Neural cell (in vitro differentiated cells): Measurements from ENCODE around the gene DRAM1. TPM values are rescaled to one million over a fixed set of nuclear protein-coding genes. Genes with fewer than 3 reads are reported as not detected.

Experiments used
- H2AFZ ChIP-seq: fragments of 200-600, 300-800 bp; sonication (generic), shearing (Covaris generic); 2 replicates; pipeline ENCODE4 v1.6.0; 2014; ENCODE audit warnings: low read depth, mild to moderate bottlenecking, antibody characterized with exemption, low read length, moderate library complexity
- H3F3A ChIP-seq: fragments of 200-600 bp; shearing (Covaris generic); 2 replicates; pipeline ENCODE4 v1.6.1; 2016; ENCODE audit warnings: mild to moderate bottlenecking, moderate library complexity, mixed read lengths, antibody characterized with exemption, low read length; ENCODE audit not compliant: insufficient read depth, poor library complexity, severe bottlenecking
- H3K27ac ChIP-seq: fragments of 200-600, 300-800 bp; sonication (generic), shearing (Covaris generic); 2 replicates; pipeline ENCODE4 v1.5.1; 2014; ENCODE audit warnings: mild to moderate bottlenecking, low read length, moderate library complexity
- H3K27me3 ChIP-seq: fragments of 300-800, 200-600 bp; sonication (generic), shearing (Covaris generic); 2 replicates; pipeline ENCODE4 v1.6.0; 2014; ENCODE audit warnings: mild to moderate bottlenecking, low read depth, low read length, moderate library complexity; ENCODE audit not compliant: insufficient read depth
- H3K36me3 ChIP-seq: fragments of 300-800, 200-600 bp; sonication (generic), shearing (Covaris generic); 2 replicates; pipeline ENCODE4 v1.5.1; 2014; ENCODE audit warnings: mild to moderate bottlenecking, antibody characterized with exemption, low read length, moderate library complexity; ENCODE audit not compliant: insufficient read depth
- H3K4me2 ChIP-seq: fragments of 300-800, 200-600 bp; sonication (generic), shearing (Covaris generic); 2 replicates; pipeline ENCODE4 v1.6.0; 2014; ENCODE audit warnings: mild to moderate bottlenecking, low read length
- H3K4me3 ChIP-seq: fragments of 300-800, 200-600 bp; sonication (generic), shearing (Covaris generic); 2 replicates; pipeline ENCODE4 v1.5.1; 2014; ENCODE audit warnings: mild to moderate bottlenecking, low read length, moderate library complexity
- H3K79me2 ChIP-seq: fragments of 200-600 bp; shearing (Covaris generic); replicated peaks from 2 replicates; pipeline ENCODE4 v1.6.0; 2014; ENCODE audit warnings: mild to moderate bottlenecking, low read length, moderate library complexity; ENCODE audit not compliant: insufficient read depth
- H3K9ac ChIP-seq: fragments of 300-800, 200-600 bp; sonication (generic), shearing (Covaris generic); 2 replicates; pipeline ENCODE4 v1.6.1; 2016; ENCODE audit warnings: mild to moderate bottlenecking, low read length, mixed read lengths
- H3K9me2 ChIP-seq: fragments of 200-600 bp; shearing (Covaris generic); 2 replicates; pipeline ENCODE4 v1.6.1; 2016; ENCODE audit warnings: mild to moderate bottlenecking, low read length, mixed read lengths; ENCODE audit not compliant: insufficient read depth
- H3K9me3 ChIP-seq: fragments of 200-600, 300-800 bp; sonication (generic), shearing (Covaris generic); 2 replicates; pipeline ENCODE4 v1.6.1; 2016; ENCODE audit warnings: mild to moderate bottlenecking, mixed run types, low read length, moderate library complexity, mixed read lengths
- H4K20me1 ChIP-seq: fragments of 200-600 bp; shearing (Covaris generic); 2 replicates; pipeline ENCODE4 v1.6.1; 2016; ENCODE audit warnings: mild to moderate bottlenecking, mixed run types; ENCODE audit not compliant: insufficient read depth
- CTCF ChIP-seq: fragments of 450-650 bp; IDR thresholded peaks from 2 replicates; pipeline ENCODE4 v1.5.1; 2014; ENCODE audit warnings: antibody characterized with exemption, mild to moderate bottlenecking, moderate library complexity; ENCODE audit not compliant: poor library complexity, severe bottlenecking
- EP300 ChIP-seq: fragments of 450-650 bp; conservative IDR thresholded peaks from 2 replicates; pipeline ENCODE4 v1.6.1; 2014; ENCODE audit warnings: antibody characterized with exemption, mild to moderate bottlenecking, moderate library complexity; ENCODE audit not compliant: poor library complexity, severe bottlenecking
- EZH2 ChIP-seq: fragments of 200-600, 300-800 bp; shearing (Covaris generic), sonication (generic); IDR thresholded peaks from 2 replicates; pipeline ENCODE4 v1.6.1; 2014; ENCODE audit warnings: antibody characterized with exemption, low read length, borderline replicate concordance, mild to moderate bottlenecking; ENCODE audit not compliant: insufficient read depth, poor library complexity, severe bottlenecking
- MXI1 ChIP-seq: fragments of 450-650 bp; conservative IDR thresholded peaks from 2 replicates; pipeline ENCODE4 v1.6.1; 2014; ENCODE audit warnings: antibody characterized with exemption, mild to moderate bottlenecking; ENCODE audit not compliant: poor library complexity, severe bottlenecking
- POLR2AphosphoS5 ChIP-seq: IDR thresholded peaks from 2 replicates; pipeline ENCODE4 v1.6.1; 2012
- RAD21 ChIP-seq: fragments of 450-650 bp; conservative IDR thresholded peaks from 2 replicates; pipeline ENCODE4 v1.6.1; 2014; ENCODE audit warnings: antibody characterized with exemption, mild to moderate bottlenecking, moderate library complexity
- REST ChIP-seq: IDR thresholded peaks from 2 replicates; pipeline ENCODE4 v1.6.1; 2012; ENCODE audit warnings: borderline replicate concordance
- SMC3 ChIP-seq: fragments of 450-650 bp; conservative IDR thresholded peaks from 2 replicates; pipeline ENCODE4 v1.6.1; 2014; ENCODE audit warnings: antibody characterized with exemption, mild to moderate bottlenecking, moderate library complexity; ENCODE audit not compliant: poor library complexity
- TAF1 ChIP-seq: IDR thresholded peaks from 2 replicates; pipeline ENCODE4 v1.6.1; 2012; ENCODE audit warnings: low read depth
- polyA plus RNA-seq: library from polyadenylated mRNA; depleted of rRNA; stranded (reverse); fragments of >200 nt; gene quantifications from 2 replicates; pipeline ENCODE4 v1.2.3, GENCODE V29; 2014

Gene DRAM1
- polyA plus RNA-seq, 1 donor from 2014 or later: 0.17 TPM

DNA sequence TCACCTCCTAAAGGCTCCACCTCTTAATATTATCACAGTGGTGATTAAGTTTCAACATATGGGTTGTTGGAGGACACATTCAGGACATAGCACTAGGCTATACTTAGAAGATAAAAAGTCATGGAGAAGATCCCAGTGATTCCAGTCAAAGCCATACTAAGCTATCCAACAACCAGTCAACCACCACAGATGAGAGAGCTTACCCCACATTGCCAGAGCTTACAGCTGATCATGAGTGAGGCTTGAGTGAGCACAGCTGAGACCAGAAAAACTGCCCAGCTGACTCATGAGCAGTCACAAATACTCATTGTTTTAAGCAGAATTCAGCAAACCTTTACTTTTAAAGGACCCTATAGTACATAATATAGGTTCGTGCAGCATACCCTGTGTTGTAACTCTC lies 85.1 kb downstream of the DRAM1 start:
- H3K4me3 ChIP-seq: no peak overlapping the region
- no peaks in the 10 kb centered on the region for H3K9me3 ChIP-seq
- H3F3A ChIP-seq: no peaks in the 10 kb centered on the region
- no peaks in the 10 kb centered on the region for H4K20me1 ChIP-seq
- H3K9ac ChIP-seq: no peak overlapping the region
- no peaks in the 10 kb centered on the region for H3K27me3 ChIP-seq
- TF ChIP-seq POLR2AphosphoS5: no peak
- TF ChIP-seq EZH2: no peak
- no peak for TF ChIP-seq EP300
- no peak for TF ChIP-seq CTCF
- TF ChIP-seq TAF1: no peak
- no peak for TF ChIP-seq RAD21
- TF ChIP-seq REST: no peak
- no peak for TF ChIP-seq SMC3
- no peak for TF ChIP-seq MXI1
- H3K27ac ChIP-seq: no peak overlapping the region
- no peaks in the 10 kb centered on the region for H3K36me3 ChIP-seq
- H3K4me2 ChIP-seq: no peak overlapping the region
- no peaks in the 10 kb centered on the region for H3K79me2 ChIP-seq
- H2AFZ ChIP-seq: no peak overlapping the region
- no peaks in the 10 kb centered on the region for H3K9me2 ChIP-seq

- Histone ChIP-seq H3K4me3 (no peak overlapping the region), H3K9ac (no peak overlapping the region), H4K20me1 (no peaks in the 10 kb centered on the region), H3K79me2 (no peaks in the 10 kb centered on the region), H3K9me3 (no peaks in the 10 kb centered on the region), H3K27ac (no peak overlapping the region), H2AFZ (no peak overlapping the region), H3K27me3 (no peaks in the 10 kb centered on the region), H3K9me2 (no peaks in the 10 kb centered on the region), H3F3A (no peaks in the 10 kb centered on the region), H3K36me3 (no peaks in the 10 kb centered on the region), H3K4me2 (no peak overlapping the region)
- no peak for TF ChIP-seq SMC3
- no peak for TF ChIP-seq TAF1
- no peak for TF ChIP-seq EZH2
- no peak for TF ChIP-seq CTCF
- no peak for TF ChIP-seq RAD21
- TF ChIP-seq MXI1: no peak
Observed at GRCh38 chr12:101963697-101964096, 86.3 kb downstream of the DRAM1 start.
